Right lobe of liver (tissue), 4 donors: ENCODE results near the gene NOD1.

Source experiments
- POLR2A ChIP-seq: fragments of 450-650 bp; IDR thresholded peaks from one replicate; pipeline ENCODE4 v1.6.1; 2017; ENCODE audit warnings: antibody characterized with exemption, mild to moderate bottlenecking
- TF ChIP-seq, protein P1 (sequence below), 4 donors: fragments of 200-600 bp in 3 of 4; fragments of 450-650 bp in 1 of 4; IDR thresholded peaks; one replicate each; pipeline versions ENCODE4 v1.5.1 to v1.8.0; 2016 to 2022; ENCODE audit warnings: antibody characterized with exemption in 4 of 4, mild to moderate bottlenecking in 2 of 4
- donor health status: DM: no; HTN: no; CAD: no.
- donor health status: DM: no; HTN: no; CAD: no.
- donor health status: DM: no; HTN: yes; CAD: no.

GRCh38 chr7:30380294-30380693 lies 98.3 kb downstream of the NOD1 start:
- TF ChIP-seq, protein P1, sequence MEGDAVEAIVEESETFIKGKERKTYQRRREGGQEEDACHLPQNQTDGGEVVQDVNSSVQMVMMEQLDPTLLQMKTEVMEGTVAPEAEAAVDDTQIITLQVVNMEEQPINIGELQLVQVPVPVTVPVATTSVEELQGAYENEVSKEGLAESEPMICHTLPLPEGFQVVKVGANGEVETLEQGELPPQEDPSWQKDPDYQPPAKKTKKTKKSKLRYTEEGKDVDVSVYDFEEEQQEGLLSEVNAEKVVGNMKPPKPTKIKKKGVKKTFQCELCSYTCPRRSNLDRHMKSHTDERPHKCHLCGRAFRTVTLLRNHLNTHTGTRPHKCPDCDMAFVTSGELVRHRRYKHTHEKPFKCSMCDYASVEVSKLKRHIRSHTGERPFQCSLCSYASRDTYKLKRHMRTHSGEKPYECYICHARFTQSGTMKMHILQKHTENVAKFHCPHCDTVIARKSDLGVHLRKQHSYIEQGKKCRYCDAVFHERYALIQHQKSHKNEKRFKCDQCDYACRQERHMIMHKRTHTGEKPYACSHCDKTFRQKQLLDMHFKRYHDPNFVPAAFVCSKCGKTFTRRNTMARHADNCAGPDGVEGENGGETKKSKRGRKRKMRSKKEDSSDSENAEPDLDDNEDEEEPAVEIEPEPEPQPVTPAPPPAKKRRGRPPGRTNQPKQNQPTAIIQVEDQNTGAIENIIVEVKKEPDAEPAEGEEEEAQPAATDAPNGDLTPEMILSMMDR (IDR thresholded peaks at IDR 0.05), result no peak
- no peak for TF ChIP-seq POLR2A
